Ovary (tissue), 3 donors: ENCODE results near the gene WDR31.

ENCODE experiments used
- EP300 ChIP-seq: sonication (generic); formaldehyde crosslinking; IDR thresholded peaks from one replicate; pipeline ENCODE4 v1.6.1; 2017; ENCODE audit warnings: antibody characterized with exemption
- TF ChIP-seq, protein P1 (sequence below), 3 donors: fragments of 450-650 bp in 2 of 3; fragments of 200-600 bp in 1 of 3; IDR thresholded peaks; one replicate each; pipeline versions ENCODE4 v1.5.1 to v1.8.0; 2016 to 2022; ENCODE audit warnings: antibody characterized with exemption in 3 of 3, mild to moderate bottlenecking in 1 of 3
- donor health status: DM: no; HTN: no; CAD: no.

DNA sequence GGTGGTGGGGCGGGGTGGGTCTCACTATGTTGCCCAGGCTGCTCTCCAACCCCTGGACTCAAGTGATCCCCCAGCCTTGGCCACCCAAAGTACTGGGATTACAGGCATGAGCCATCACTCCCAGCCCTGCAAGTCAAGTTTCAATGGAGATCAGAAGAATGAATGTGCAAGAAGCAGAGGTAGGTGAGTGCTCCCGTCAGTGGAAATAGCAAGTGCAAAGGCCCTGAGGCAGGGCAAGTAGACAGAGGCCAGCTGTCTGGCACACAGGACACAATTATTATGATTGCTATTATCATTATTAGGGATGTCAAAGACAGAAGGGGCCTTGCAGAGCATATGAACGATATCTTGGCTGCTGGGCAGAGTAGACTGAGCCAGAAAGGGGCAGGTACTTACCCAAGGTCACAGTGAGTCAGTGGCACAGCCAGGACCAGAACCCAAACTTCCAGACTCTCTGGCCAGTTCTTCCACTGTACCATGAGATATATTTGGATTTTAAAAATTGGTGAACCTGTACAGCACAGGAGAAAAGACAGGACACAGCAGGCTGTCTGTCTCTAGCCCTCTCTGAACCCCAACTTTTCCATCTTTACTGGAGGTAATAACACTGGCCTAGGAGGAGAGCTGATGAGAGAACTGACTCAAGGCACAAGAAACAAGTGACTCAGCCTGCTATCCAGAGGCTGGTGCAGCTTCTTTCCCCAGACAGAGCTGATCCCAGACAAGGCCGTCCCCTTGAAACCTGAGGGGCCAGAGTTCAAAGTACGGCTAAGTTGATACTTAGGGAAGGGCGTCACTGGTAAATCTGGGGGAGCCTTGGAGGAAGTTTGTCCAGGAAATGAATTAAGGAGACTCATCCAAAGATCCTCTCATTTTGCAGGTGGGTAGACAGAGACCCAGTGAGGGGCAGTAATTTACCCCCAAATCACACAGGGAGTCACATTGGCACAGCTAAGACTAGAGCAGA, 35.3 kb upstream of the WDR31 start:
- TF ChIP-seq, protein P1, sequence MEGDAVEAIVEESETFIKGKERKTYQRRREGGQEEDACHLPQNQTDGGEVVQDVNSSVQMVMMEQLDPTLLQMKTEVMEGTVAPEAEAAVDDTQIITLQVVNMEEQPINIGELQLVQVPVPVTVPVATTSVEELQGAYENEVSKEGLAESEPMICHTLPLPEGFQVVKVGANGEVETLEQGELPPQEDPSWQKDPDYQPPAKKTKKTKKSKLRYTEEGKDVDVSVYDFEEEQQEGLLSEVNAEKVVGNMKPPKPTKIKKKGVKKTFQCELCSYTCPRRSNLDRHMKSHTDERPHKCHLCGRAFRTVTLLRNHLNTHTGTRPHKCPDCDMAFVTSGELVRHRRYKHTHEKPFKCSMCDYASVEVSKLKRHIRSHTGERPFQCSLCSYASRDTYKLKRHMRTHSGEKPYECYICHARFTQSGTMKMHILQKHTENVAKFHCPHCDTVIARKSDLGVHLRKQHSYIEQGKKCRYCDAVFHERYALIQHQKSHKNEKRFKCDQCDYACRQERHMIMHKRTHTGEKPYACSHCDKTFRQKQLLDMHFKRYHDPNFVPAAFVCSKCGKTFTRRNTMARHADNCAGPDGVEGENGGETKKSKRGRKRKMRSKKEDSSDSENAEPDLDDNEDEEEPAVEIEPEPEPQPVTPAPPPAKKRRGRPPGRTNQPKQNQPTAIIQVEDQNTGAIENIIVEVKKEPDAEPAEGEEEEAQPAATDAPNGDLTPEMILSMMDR (IDR thresholded peaks at IDR 0.05), result no peak
- TF ChIP-seq EP300, result no peak
